Activated CD8-positive, alpha-beta memory T cell treated with anti-CD3 and anti-CD28 coated beads for 24 hours (primary cell): Measurements from ENCODE around the gene RRP7A.
"Not testable (repeated sequence)": the region's sequence is repeated elsewhere in the genome, so short reads cannot be mapped to it uniquely, and the experiment has no call there.

Source experiments
- DNase-seq: peaks from one replicate; pipeline ENCODE4 v3.0.0-alpha.2; 2020

Gene RRP7A

GRCh38 chr22:42519525-42520401 lies at the start of gene RRP7A:
TSS of gene RRP7A (minus strand) at chr22:42519796. CDS start at chr22:42519786, 10 bp downstream.
- DNase-seq: peak; percentile 91

GRCh38 chr22:42567950-42568349 lies 48.4 kb upstream of the RRP7A start:
- not testable (repeated sequence) for DNase-seq

- DNase-seq: no peak
Measured at GRCh38 chr22:42565956-42566355, 46.4 kb upstream of the RRP7A start.

- no peak for DNase-seq
Measured at GRCh38 chr22:42564699-42565098, 45.1 kb upstream of the RRP7A start.

- DNase-seq: not testable (repeated sequence)
Measured at GRCh38 chr22:42563943-42564342, 44.3 kb upstream of the RRP7A start.

- DNase-seq: no peak
Measured at GRCh38 chr22:42562684-42563083, 43.1 kb upstream of the RRP7A start.

- DNase-seq: no peak
Measured at GRCh38 chr22:42562279-42562678, 42.7 kb upstream of the RRP7A start.

GRCh38 chr22:42561856-42562255 lies 42.3 kb upstream of the RRP7A start:
- peak; percentile 48 for DNase-seq

GRCh38 chr22:42560781-42561180 lies 41.2 kb upstream of the RRP7A start:
- no peak for DNase-seq

GRCh38 chr22:42560381-42560780 lies 40.8 kb upstream of the RRP7A start:
- DNase-seq: no peak

GRCh38 chr22:42553475-42554361 lies 34.1 kb upstream of the RRP7A start, which contains the start of gene SERHL2:
TSS of gene SERHL2 (plus strand) at chr22:42553956. CDS start at chr22:42554021, 65 bp downstream.
- peak; percentile 90 for DNase-seq

GRCh38 chr22:42552294-42552647 lies 32.7 kb upstream of the RRP7A start:
- DNase-seq: not testable (repeated sequence)

- DNase-seq: no peak
Measured at GRCh38 chr22:42549331-42550060, 29.9 kb upstream of the RRP7A start.

- no peak for DNase-seq
Measured at GRCh38 chr22:42548597-42549330, 29.2 kb upstream of the RRP7A start.

- not testable (repeated sequence) for DNase-seq
Measured at GRCh38 chr22:42548126-42548525, 28.5 kb upstream of the RRP7A start.

- no peak for DNase-seq
Measured at GRCh38 chr22:42547562-42547961, 28.0 kb upstream of the RRP7A start.

- no peak for DNase-seq
Measured at GRCh38 chr22:42544686-42545085, 25.1 kb upstream of the RRP7A start.

- not testable (repeated sequence) for DNase-seq
Measured at GRCh38 chr22:42539236-42539771, 19.7 kb upstream of the RRP7A start.

GRCh38 chr22:42537199-42537831 lies 17.7 kb upstream of the RRP7A start:
- not testable (repeated sequence) for DNase-seq

GRCh38 chr22:42536634-42537033 lies 17.0 kb upstream of the RRP7A start:
- DNase-seq: not testable (repeated sequence)

GRCh38 chr22:42536166-42536565 lies 16.6 kb upstream of the RRP7A start:
- DNase-seq: no peak
